Memory B cell (primary cell): Measurements from ENCODE around the gene GLRA2.
"Not testable (repeated sequence)": the region's sequence is repeated elsewhere in the genome, so short reads cannot be mapped to it uniquely, and the experiment has no call there.

Source experiments
- ATAC-seq: fragments of 150-1000 bp; cut with Tn5 transposase; 2 replicates; pipeline ENCODE4 v1.10.0; 2021; ENCODE audit warnings: low read depth, mild to moderate bottlenecking, moderate library complexity
- DNase-seq, 2 donors: peaks; one replicate each; pipeline ENCODE4 v3.0.0; 2022; ENCODE audit warnings: low spot score in 2 of 2
- H3K27ac Mint-ChIP-seq: one replicate; pipeline ENCODE4 v1.8.0; 2022; ENCODE audit warnings: mild to moderate bottlenecking, moderate library complexity, mixed read lengths
- H3K27me3 Mint-ChIP-seq: one replicate; pipeline ENCODE4 v1.8.0; 2022; ENCODE audit warnings: mixed read lengths
- H3K36me3 Mint-ChIP-seq: one replicate; pipeline ENCODE4 v1.8.0; 2022; ENCODE audit warnings: mild to moderate bottlenecking, mixed read lengths
- H3K4me1 Mint-ChIP-seq: one replicate; pipeline ENCODE4 v1.8.0; 2022; ENCODE audit warnings: mixed read lengths
- H3K4me3 Mint-ChIP-seq: one replicate; pipeline ENCODE4 v1.8.0; 2022; ENCODE audit warnings: mild to moderate bottlenecking, moderate library complexity, mixed read lengths
- H3K9me3 Mint-ChIP-seq: one replicate; pipeline ENCODE4 v1.8.0; 2022; ENCODE audit warnings: mixed read lengths

GLRA2 gene

GRCh38 chrX:14546190-14546589 is 16.9 kb downstream of the GLRA2 start:
- no peak for ATAC-seq
- peaks cover 2% of the 10 kb centered on the region for H3K27me3 Mint-ChIP-seq
- H3K4me1 Mint-ChIP-seq, result no peaks in the 10 kb centered on the region
- H3K36me3 Mint-ChIP-seq, result no peaks in the 10 kb centered on the region
- no peak overlapping the region for H3K27ac Mint-ChIP-seq
- H3K9me3 Mint-ChIP-seq, result no peaks in the 10 kb centered on the region
- no peak for DNase-seq
- no peak overlapping the region for H3K4me3 Mint-ChIP-seq

- no peaks in the 10 kb centered on the region for H3K9me3 Mint-ChIP-seq
- no peak for DNase-seq
- no peak for ATAC-seq
Measured at GRCh38 chrX:14554131-14554715, 24.9 kb downstream of the GLRA2 start.

GRCh38 chrX:14564058-14564457 is 34.7 kb downstream of the GLRA2 start:
- Mint-ChIP-seq H3K9me3 (peaks cover 7% of the 10 kb centered on the region), H3K4me1 (no peaks in the 10 kb centered on the region), H3K27me3 (peaks cover 4% of the 10 kb centered on the region), H3K36me3 (no peaks in the 10 kb centered on the region), H3K4me3 (no peak overlapping the region), H3K27ac (no peak overlapping the region)
- DNase-seq (no peak), ATAC-seq (no peak)

More at GRCh38 chrX:14554131-14554715, 24.9 kb downstream of the GLRA2 start:
- H3K4me3 Mint-ChIP-seq, result no peak overlapping the region
- no peak overlapping the region for H3K27ac Mint-ChIP-seq
- H3K27me3 Mint-ChIP-seq, result peaks cover 5% of the 10 kb centered on the region
- no peaks in the 10 kb centered on the region for H3K36me3 Mint-ChIP-seq
- no peaks in the 10 kb centered on the region for H3K4me1 Mint-ChIP-seq

GRCh38 chrX:14573161-14573560 is 43.8 kb downstream of the GLRA2 start:
- Mint-ChIP-seq H3K4me3 (no peak overlapping the region), H3K27me3 (no peaks in the 10 kb centered on the region), H3K36me3 (no peaks in the 10 kb centered on the region), H3K27ac (no peak overlapping the region), H3K4me1 (no peaks in the 10 kb centered on the region), H3K9me3 (no peaks in the 10 kb centered on the region)
- ATAC-seq, result no peak
- no peak for DNase-seq

- H3K4me1 Mint-ChIP-seq, result no peaks in the 10 kb centered on the region
- ATAC-seq (no peak), DNase-seq (no peak)
- H3K27me3 Mint-ChIP-seq, result no peaks in the 10 kb centered on the region
- H3K4me3 Mint-ChIP-seq, result no peak overlapping the region
- H3K9me3 Mint-ChIP-seq, result no peaks in the 10 kb centered on the region
- H3K36me3 Mint-ChIP-seq, result no peaks in the 10 kb centered on the region
- H3K27ac Mint-ChIP-seq, result no peak overlapping the region
Measured at GRCh38 chrX:14581081-14581480, 51.7 kb downstream of the GLRA2 start.

GRCh38 chrX:14584548-14584947 is 55.2 kb downstream of the GLRA2 start:
- no peak for ATAC-seq
- no peak for DNase-seq
- no peak overlapping the region for H3K4me3 Mint-ChIP-seq
- no peaks in the 10 kb centered on the region for H3K4me1 Mint-ChIP-seq
- H3K27ac Mint-ChIP-seq, result no peak overlapping the region
- no peaks in the 10 kb centered on the region for H3K27me3 Mint-ChIP-seq
- H3K36me3 Mint-ChIP-seq, result no peaks in the 10 kb centered on the region
- H3K9me3 Mint-ChIP-seq, result no peaks in the 10 kb centered on the region

GRCh38 chrX:14590216-14590615 is 60.9 kb downstream of the GLRA2 start:
- ATAC-seq (no peak), DNase-seq (no peak)
- no peak overlapping the region for H3K4me3 Mint-ChIP-seq
- H3K27me3 Mint-ChIP-seq, result peaks cover 1% of the 10 kb centered on the region
- no peaks in the 10 kb centered on the region for H3K4me1 Mint-ChIP-seq
- no peaks in the 10 kb centered on the region for H3K9me3 Mint-ChIP-seq
- H3K27ac Mint-ChIP-seq, result no peak overlapping the region
- no peaks in the 10 kb centered on the region for H3K36me3 Mint-ChIP-seq

- ATAC-seq (no peak), DNase-seq (no peak)
- H3K4me3 Mint-ChIP-seq, result no peak overlapping the region
- H3K9me3 Mint-ChIP-seq, result no peaks in the 10 kb centered on the region
- H3K4me1 Mint-ChIP-seq, result no peaks in the 10 kb centered on the region
- H3K36me3 Mint-ChIP-seq, result no peaks in the 10 kb centered on the region
- no peak overlapping the region for H3K27ac Mint-ChIP-seq
- H3K27me3 Mint-ChIP-seq, result peaks cover 1% of the 10 kb centered on the region
Measured at GRCh38 chrX:14590693-14591424, 61.5 kb downstream of the GLRA2 start.

- Mint-ChIP-seq H3K4me1 (no peaks in the 10 kb centered on the region), H3K27ac (no peak overlapping the region), H3K9me3 (no peaks in the 10 kb centered on the region), H3K4me3 (no peak overlapping the region), H3K27me3 (peaks cover 1% of the 10 kb centered on the region), H3K36me3 (no peaks in the 10 kb centered on the region)
- ATAC-seq (no peak), DNase-seq (no peak)
Measured at GRCh38 chrX:14591976-14592375, 62.6 kb downstream of the GLRA2 start.

GRCh38 chrX:14594521-14594920 is 65.2 kb downstream of the GLRA2 start:
- Mint-ChIP-seq H3K27ac (no peak overlapping the region), H3K36me3 (no peaks in the 10 kb centered on the region), H3K27me3 (peaks cover 1% of the 10 kb centered on the region), H3K9me3 (no peaks in the 10 kb centered on the region), H3K4me3 (no peak overlapping the region), H3K4me1 (no peaks in the 10 kb centered on the region)
- ATAC-seq (no peak), DNase-seq (no peak)

GRCh38 chrX:14598330-14598729 is 69.0 kb downstream of the GLRA2 start:
- Mint-ChIP-seq H3K4me3 (no peak overlapping the region), H3K27me3 (no peaks in the 10 kb centered on the region), H3K9me3 (no peaks in the 10 kb centered on the region), H3K4me1 (no peaks in the 10 kb centered on the region), H3K36me3 (no peaks in the 10 kb centered on the region), H3K27ac (no peak overlapping the region)
- DNase-seq, result no peak
- ATAC-seq, result no peak

- Mint-ChIP-seq H3K9me3 (no peaks in the 10 kb centered on the region), H3K27ac (no peak overlapping the region), H3K36me3 (no peaks in the 10 kb centered on the region), H3K27me3 (peaks cover 1% of the 10 kb centered on the region), H3K4me1 (no peaks in the 10 kb centered on the region), H3K4me3 (no peak overlapping the region)
- DNase-seq (no peak), ATAC-seq (no peak)
Measured at GRCh38 chrX:14607446-14607985, 78.2 kb downstream of the GLRA2 start.

GRCh38 chrX:14612450-14612849 is 83.1 kb downstream of the GLRA2 start:
- not testable (repeated sequence) for H3K27ac Mint-ChIP-seq, H3K4me1 Mint-ChIP-seq, H3K9me3 Mint-ChIP-seq, DNase-seq, H3K4me3 Mint-ChIP-seq, H3K27me3 Mint-ChIP-seq, H3K36me3 Mint-ChIP-seq, ATAC-seq

- no peaks in the 10 kb centered on the region for H3K36me3 Mint-ChIP-seq
- no peaks in the 10 kb centered on the region for H3K9me3 Mint-ChIP-seq
- no peak overlapping the region for H3K4me3 Mint-ChIP-seq
- H3K4me1 Mint-ChIP-seq, result no peaks in the 10 kb centered on the region
- no peak overlapping the region for H3K27ac Mint-ChIP-seq
- DNase-seq (no peak), ATAC-seq (no peak)
- no peaks in the 10 kb centered on the region for H3K27me3 Mint-ChIP-seq
Measured at GRCh38 chrX:14616301-14616700, 87.0 kb downstream of the GLRA2 start.

GRCh38 chrX:14616836-14617235 is 87.5 kb downstream of the GLRA2 start:
- Mint-ChIP-seq H3K27me3 (no peaks in the 10 kb centered on the region), H3K4me3 (no peak overlapping the region), H3K36me3 (no peaks in the 10 kb centered on the region), H3K27ac (no peak overlapping the region), H3K9me3 (no peaks in the 10 kb centered on the region), H3K4me1 (no peaks in the 10 kb centered on the region)
- DNase-seq, result no peak
- no peak for ATAC-seq
